ENCODE measurements around the gene SLC35A3. TPM values are rescaled to one million over a fixed set of nuclear protein-coding genes. Genes with fewer than 3 reads are reported as not detected.

The SLC35A3 gene
- total RNA-seq, 8 experiments from 2014 or later: 13.6 to 23.4 (median 16.0) TPM

- no peak overlapping the region for H3K4me3 ChIP-seq
Observed at GRCh38 chr1:100076319-100076718, 106.5 kb downstream of the SLC35A3 start.

GRCh38 chr1:100076744-100077143 lies 106.9 kb downstream of the SLC35A3 start:
- in situ Hi-C loops (cut with MboI; ENCODE audit: low pct_unique_long_range_greater_than_20kb in 2 of 9, low sequenced_read_pairs in 9 of 9, unreplicated experiment in 9 of 9): loop anchor here in 1 of 9 experiments (25.0 kb wide), 1 partner anchor 111 kb away; the partner anchor contains the start of gene LRRC39
- Histone ChIP-seq H3K4me3 (no peak overlapping the region), H3K27ac (no peak overlapping the region), H3K4me1 (replicated peaks in 1 of 2) (no peaks in the 10 kb centered on the region)
- ATAC-seq (replicated peaks in 6 of 8): no peak

More at GRCh38 chr1:100076319-100076718, 106.5 kb downstream of the SLC35A3 start:
- no peak for ATAC-seq (replicated peaks in 6 of 8)
- no peak overlapping the region for H3K27ac ChIP-seq
- 65 to 100% (median 94%) methylated on average over 1 to 2 of the region's 2 CpGs for WGBS, 10 experiments
- H3K4me1 ChIP-seq (replicated peaks in 1 of 2): no peaks in the 10 kb centered on the region
- in situ Hi-C loops (cut with MboI; ENCODE audit: low pct_unique_long_range_greater_than_20kb in 2 of 9, low sequenced_read_pairs in 9 of 9, unreplicated experiment in 9 of 9): loop anchor here in 1 of 9 experiments (25.0 kb wide), 1 partner anchor 111 kb away; the partner anchor contains the start of gene LRRC39

GRCh38 chr1:100077531-100077930 lies 107.7 kb downstream of the SLC35A3 start:
- WGBS, 10 experiments: 88 to 100% (median 94%) methylated on average over 3 to 5 of the region's 5 CpGs; no CpG with 5 or more reads in 1 of the 10 experiments
- in situ Hi-C loops (cut with MboI; ENCODE audit: low pct_unique_long_range_greater_than_20kb in 2 of 9, low sequenced_read_pairs in 9 of 9, unreplicated experiment in 9 of 9): loop anchor here in 1 of 9 experiments (25.0 kb wide), 1 partner anchor 110 kb away; the partner anchor contains the start of gene LRRC39
- Histone ChIP-seq H3K4me1 (replicated peaks in 1 of 2) (no peaks in the 10 kb centered on the region), H3K4me3 (no peak overlapping the region), H3K27ac (no peak overlapping the region)
- no peak for ATAC-seq (replicated peaks in 6 of 8)

- no peaks in the 10 kb centered on the region for H3K4me1 ChIP-seq (replicated peaks in 1 of 2)
- ATAC-seq (replicated peaks in 6 of 8): no peak
- 55 to 100% (median 93%) methylated on average over 1 to 3 of the region's 3 CpGs; no CpG with 5 or more reads in 1 of the 10 experiments for WGBS, 10 experiments
- H3K4me3 ChIP-seq: no peak overlapping the region
- H3K27ac ChIP-seq: no peak overlapping the region
- in situ Hi-C loops (cut with MboI; ENCODE audit: low pct_unique_long_range_greater_than_20kb in 2 of 9, low sequenced_read_pairs in 9 of 9, unreplicated experiment in 9 of 9): loop anchor here in 1 of 9 experiments (25.0 kb wide), 1 partner anchor 107 kb away; the partner anchor contains the start of gene LRRC39
Observed at GRCh38 chr1:100080331-100080730, 110.5 kb downstream of the SLC35A3 start.

Other genes with a start within 250 kb of the SLC35A3 start
- gene FRRS1, start 203.4 kb upstream of the SLC35A3 start, total RNA-seq: 10 to 100 TPM in 1 of 8 experiments, 1 to 10 TPM in 7; 2.8 to 36.7 (median 5.6) TPM
- gene AGL, start 119.6 kb upstream of the SLC35A3 start, total RNA-seq: 10 to 100 TPM; 13.3 to 40.7 (median 14.0) TPM
- gene SASS6, start 162.9 kb downstream of the SLC35A3 start, total RNA-seq: 10 to 100 TPM in 2 of 8 experiments, 1 to 10 TPM in 5, under 1 TPM in 1; 0.97 to 12.5 (median 8.0) TPM
- 10 to 100 TPM; 16.8 to 34.5 (median 22.5) TPM for gene TRMT13, start 163.2 kb downstream of the SLC35A3 start, total RNA-seq
- gene LRRC39, start 208.3 kb downstream of the SLC35A3 start, total RNA-seq: 1 to 10 TPM in 7 of 8 experiments, under 1 TPM in 1; 0.81 to 3.9 (median 2.0) TPM